ENCODE results near the gene APLP1.

- no peak for TF ChIP-seq CTCF (optimal IDR thresholded peaks at IDR 0.05 in 1 of 3, IDR thresholded peaks at IDR 0.05 in 1 of 3, conservative IDR thresholded peaks at IDR 0.05 in 1 of 3; ENCODE audit: extremely low read depth in 1 of 3, insufficient read depth in 2 of 3, low read length in 3 of 3)
- no peak for TF ChIP-seq EZH2 (IDR thresholded peaks at IDR 0.05; ENCODE audit: low read length)
Measured at GRCh38 chr19:35874392-35874930, 6.1 kb downstream of the APLP1 start.

Measured in keratinocyte (primary cell).